ENCODE measurements around the gene PTPRK. TPM values are rescaled to one million over a fixed set of nuclear protein-coding genes. Genes with fewer than 3 reads are reported as not detected.

PTPRK gene
- total RNA-seq, 1 experiment from 2014 or later = 94.4 TPM

DNA sequence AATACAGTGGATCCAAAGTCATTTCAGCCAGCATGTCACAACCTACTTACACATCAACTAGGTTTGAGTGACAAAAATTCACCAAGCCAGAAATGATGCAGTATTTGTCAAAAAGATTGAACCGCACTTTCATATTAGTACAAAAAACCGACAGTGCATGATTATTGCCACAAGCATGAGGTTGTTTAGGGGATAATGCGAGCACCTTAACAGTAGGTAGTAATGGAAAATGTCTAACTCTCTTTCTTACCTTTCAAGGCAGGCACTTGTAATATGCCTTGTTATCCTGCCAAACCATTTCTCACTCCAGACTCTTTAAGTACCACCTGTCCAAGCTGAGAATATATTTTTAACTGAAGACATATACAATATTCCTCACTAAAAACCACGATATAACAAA, 349.2 kb downstream of the PTPRK start:
- Histone ChIP-seq H3K4me1 (0 out of 2 replicates have a peak, but pooled peaks cover 5% of the 10 kb centered on the region), H3K36me3 (ENCODE audit: control insufficient read depth, insufficient read depth, low read length) (no peaks in the 10 kb centered on the region), H3K9me3 (no peaks in the 10 kb centered on the region), H3K27me3 (replicated peaks; ENCODE audit: control insufficient read depth, insufficient read depth, low read length) (no peaks in the 10 kb centered on the region), H3K4me3 (ENCODE audit: low read depth, low read length) (no peak overlapping the region)
- no peak overlapping the region for H3K4me3 Mint-ChIP-seq (ENCODE audit: unreplicated experiment)
- H3K4me1 Mint-ChIP-seq (ENCODE audit: low read depth, unreplicated experiment) = no peaks in the 10 kb centered on the region
- no peaks in the 10 kb centered on the region for H3K27me3 Mint-ChIP-seq (ENCODE audit: insufficient read depth, unreplicated experiment)
- intact Hi-C loops (cut with micrococcal nuclease; ENCODE audit: unreplicated experiment) = no loop called here
- no peak overlapping the region for H3K27ac Mint-ChIP-seq (ENCODE audit: unreplicated experiment)
- DNase-seq = no peak
- no TSS peak for BruUV-seq (replicated peaks)
- no peaks in the 10 kb centered on the region for H3K9me3 Mint-ChIP-seq (ENCODE audit: unreplicated experiment)
- no peaks in the 10 kb centered on the region for H3K36me3 Mint-ChIP-seq (ENCODE audit: insufficient read depth, unreplicated experiment)
- ChIA-PET POLR2A (no interaction called here), CTCF (no interaction called here)
- TF ChIP-seq, protein P1, sequence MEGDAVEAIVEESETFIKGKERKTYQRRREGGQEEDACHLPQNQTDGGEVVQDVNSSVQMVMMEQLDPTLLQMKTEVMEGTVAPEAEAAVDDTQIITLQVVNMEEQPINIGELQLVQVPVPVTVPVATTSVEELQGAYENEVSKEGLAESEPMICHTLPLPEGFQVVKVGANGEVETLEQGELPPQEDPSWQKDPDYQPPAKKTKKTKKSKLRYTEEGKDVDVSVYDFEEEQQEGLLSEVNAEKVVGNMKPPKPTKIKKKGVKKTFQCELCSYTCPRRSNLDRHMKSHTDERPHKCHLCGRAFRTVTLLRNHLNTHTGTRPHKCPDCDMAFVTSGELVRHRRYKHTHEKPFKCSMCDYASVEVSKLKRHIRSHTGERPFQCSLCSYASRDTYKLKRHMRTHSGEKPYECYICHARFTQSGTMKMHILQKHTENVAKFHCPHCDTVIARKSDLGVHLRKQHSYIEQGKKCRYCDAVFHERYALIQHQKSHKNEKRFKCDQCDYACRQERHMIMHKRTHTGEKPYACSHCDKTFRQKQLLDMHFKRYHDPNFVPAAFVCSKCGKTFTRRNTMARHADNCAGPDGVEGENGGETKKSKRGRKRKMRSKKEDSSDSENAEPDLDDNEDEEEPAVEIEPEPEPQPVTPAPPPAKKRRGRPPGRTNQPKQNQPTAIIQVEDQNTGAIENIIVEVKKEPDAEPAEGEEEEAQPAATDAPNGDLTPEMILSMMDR (IDR thresholded peaks at IDR 0.05; ENCODE audit: insufficient read depth in 1 of 2, low read depth in 1 of 2, low read length in 1 of 2, severe bottlenecking in 1 of 2, unreplicated experiment in 1 of 2) = no peak

DNA sequence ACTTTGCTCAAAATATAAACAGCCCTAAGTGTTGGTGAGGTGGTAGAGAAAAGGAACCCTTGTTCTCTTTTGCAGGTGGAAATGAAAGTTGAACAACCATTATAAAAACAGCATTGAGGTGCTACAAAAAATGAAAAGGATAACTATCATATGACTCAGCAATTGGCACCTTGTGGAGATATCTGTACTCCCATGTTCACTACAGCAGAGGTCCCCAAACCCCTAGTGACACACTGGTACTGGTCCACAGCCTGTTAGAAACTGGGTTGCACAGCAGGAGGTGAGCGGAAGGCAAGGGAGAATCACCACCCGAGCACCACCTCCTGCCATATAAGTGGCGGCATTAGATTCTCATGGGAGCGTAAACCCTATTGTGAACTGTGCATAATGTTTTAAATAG, 352.2 kb downstream of the PTPRK start:
- intact Hi-C loops (cut with micrococcal nuclease; ENCODE audit: unreplicated experiment) = loop anchor here (2.0 kb wide), 1 partner anchor 161 kb away; no protein-coding TSS in a partner anchor
- H3K4me3 Mint-ChIP-seq (ENCODE audit: unreplicated experiment) = no peak overlapping the region
- H3K27me3 ChIP-seq (replicated peaks; ENCODE audit: control insufficient read depth, insufficient read depth, low read length) = no peaks in the 10 kb centered on the region
- H3K9me3 ChIP-seq = no peaks in the 10 kb centered on the region
- ChIA-PET POLR2A (no interaction called here), CTCF (no interaction called here)
- H3K4me3 ChIP-seq (ENCODE audit: low read depth, low read length) = no peak overlapping the region
- H3K4me1 ChIP-seq = no peaks in the 10 kb centered on the region
- no TSS peak for BruUV-seq (replicated peaks)
- H3K4me1 Mint-ChIP-seq (ENCODE audit: low read depth, unreplicated experiment) = no peaks in the 10 kb centered on the region
- H3K27me3 Mint-ChIP-seq (ENCODE audit: insufficient read depth, unreplicated experiment) = no peaks in the 10 kb centered on the region
- H3K36me3 Mint-ChIP-seq (ENCODE audit: insufficient read depth, unreplicated experiment) = no peaks in the 10 kb centered on the region
- TF ChIP-seq, protein P1 (IDR thresholded peaks at IDR 0.05; ENCODE audit: insufficient read depth in 1 of 2, low read depth in 1 of 2, low read length in 1 of 2, severe bottlenecking in 1 of 2, unreplicated experiment in 1 of 2) = no peak
- H3K36me3 ChIP-seq (ENCODE audit: control insufficient read depth, insufficient read depth, low read length) = no peaks in the 10 kb centered on the region
- DNase-seq = no peak
- no peaks in the 10 kb centered on the region for H3K9me3 Mint-ChIP-seq (ENCODE audit: unreplicated experiment)
- H3K27ac Mint-ChIP-seq (ENCODE audit: unreplicated experiment) = no peak overlapping the region

DNA sequence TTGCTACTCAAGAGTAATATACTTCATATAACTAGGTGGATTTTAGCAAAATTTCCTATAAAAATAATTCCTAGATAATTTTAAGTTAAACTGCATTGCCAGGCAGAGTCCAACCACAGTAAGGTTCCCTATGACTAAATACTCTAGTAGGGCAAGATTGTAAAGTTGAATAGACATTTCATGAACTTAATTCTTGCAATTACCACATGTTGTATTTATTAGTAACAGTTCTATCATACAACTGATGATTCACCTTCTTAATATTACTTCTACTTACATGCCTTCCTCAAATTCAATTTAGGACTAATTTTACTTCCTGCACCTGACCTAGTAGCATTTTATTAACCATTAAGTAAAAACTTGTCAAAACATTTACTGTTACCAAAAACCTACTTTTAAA, 352.8 kb downstream of the PTPRK start:
- no peaks in the 10 kb centered on the region for H3K4me1 ChIP-seq
- no peak overlapping the region for H3K4me3 ChIP-seq (ENCODE audit: low read depth, low read length)
- ChIA-PET CTCF (no interaction called here), POLR2A (no interaction called here)
- BruUV-seq (replicated peaks) = no TSS peak
- no peaks in the 10 kb centered on the region for H3K9me3 Mint-ChIP-seq (ENCODE audit: unreplicated experiment)
- no peaks in the 10 kb centered on the region for H3K9me3 ChIP-seq
- no peak overlapping the region for H3K27ac Mint-ChIP-seq (ENCODE audit: unreplicated experiment)
- intact Hi-C loops (cut with micrococcal nuclease; ENCODE audit: unreplicated experiment) = no loop called here
- no peaks in the 10 kb centered on the region for H3K36me3 ChIP-seq (ENCODE audit: control insufficient read depth, insufficient read depth, low read length)
- no peaks in the 10 kb centered on the region for H3K27me3 Mint-ChIP-seq (ENCODE audit: insufficient read depth, unreplicated experiment)
- H3K4me1 Mint-ChIP-seq (ENCODE audit: low read depth, unreplicated experiment) = no peaks in the 10 kb centered on the region
- H3K27me3 ChIP-seq (replicated peaks; ENCODE audit: control insufficient read depth, insufficient read depth, low read length) = no peaks in the 10 kb centered on the region
- H3K4me3 Mint-ChIP-seq (ENCODE audit: unreplicated experiment) = no peak overlapping the region
- H3K36me3 Mint-ChIP-seq (ENCODE audit: insufficient read depth, unreplicated experiment) = no peaks in the 10 kb centered on the region
- no peak for DNase-seq
- TF ChIP-seq, protein P1 (IDR thresholded peaks at IDR 0.05; ENCODE audit: insufficient read depth in 1 of 2, low read depth in 1 of 2, low read length in 1 of 2, severe bottlenecking in 1 of 2, unreplicated experiment in 1 of 2) = no peak

All from Caco-2 (cell line).